ENCODE measurements around the gene KCNMA1. TPM values are rescaled to one million over a fixed set of nuclear protein-coding genes. Genes with fewer than 3 reads are reported as not detected.

The KCNMA1 gene
- total RNA-seq, 1 donor from 2014 or later = 41.3 TPM

GRCh38 chr10:77146712-77147336 is 490.8 kb downstream of the KCNMA1 start:
- intact Hi-C loops (cut with DNase I) = no loop called here
- Histone ChIP-seq H3K27ac (no peak overlapping the region), H3K9me3 (no peaks in the 10 kb centered on the region), H3K4me1 (no peaks in the 10 kb centered on the region), H3K4me3 (no peak overlapping the region), H3K36me3 (no peaks in the 10 kb centered on the region), H3K27me3 (ENCODE audit: low read depth) (no peaks in the 10 kb centered on the region)
- DNase-seq (no peak), ATAC-seq (no peak)
- no peak for TF ChIP-seq CTCF (IDR thresholded peaks at IDR 0.05)

GRCh38 chr10:77144656-77145055 is 493.0 kb downstream of the KCNMA1 start:
- Histone ChIP-seq H3K9me3 (no peaks in the 10 kb centered on the region), H3K4me1 (no peaks in the 10 kb centered on the region), H3K4me3 (no peak overlapping the region), H3K27ac (no peak overlapping the region), H3K36me3 (no peaks in the 10 kb centered on the region), H3K27me3 (ENCODE audit: low read depth) (no peaks in the 10 kb centered on the region)
- DNase-seq = no peak
- no peak for TF ChIP-seq CTCF (IDR thresholded peaks at IDR 0.05)
- no peak for ATAC-seq
- intact Hi-C loops (cut with DNase I) = no loop called here

GRCh38 chr10:77139252-77140160 is 498.1 kb downstream of the KCNMA1 start:
- DNase-seq (no peak), ATAC-seq (no peak)
- no peaks in the 10 kb centered on the region for H3K4me1 ChIP-seq
- H3K9me3 ChIP-seq = no peaks in the 10 kb centered on the region
- H3K27ac ChIP-seq = no peak overlapping the region
- TF ChIP-seq CTCF (IDR thresholded peaks at IDR 0.05) = no peak
- H3K36me3 ChIP-seq = no peaks in the 10 kb centered on the region
- intact Hi-C loops (cut with DNase I) = no loop called here
- H3K27me3 ChIP-seq (ENCODE audit: low read depth) = no peaks in the 10 kb centered on the region
- H3K4me3 ChIP-seq = no peak overlapping the region

GRCh38 chr10:77138541-77138940 is 499.1 kb downstream of the KCNMA1 start:
- Histone ChIP-seq H3K4me3 (no peak overlapping the region), H3K27ac (no peak overlapping the region), H3K9me3 (no peaks in the 10 kb centered on the region), H3K4me1 (no peaks in the 10 kb centered on the region), H3K36me3 (no peaks in the 10 kb centered on the region), H3K27me3 (ENCODE audit: low read depth) (no peaks in the 10 kb centered on the region)
- no peak for TF ChIP-seq CTCF (IDR thresholded peaks at IDR 0.05)
- DNase-seq (no peak), ATAC-seq (no peak)
- intact Hi-C loops (cut with DNase I) = no loop called here

- Histone ChIP-seq H3K36me3 (no peaks in the 10 kb centered on the region), H3K27me3 (ENCODE audit: low read depth) (no peaks in the 10 kb centered on the region), H3K4me3 (no peak overlapping the region), H3K9me3 (no peaks in the 10 kb centered on the region), H3K27ac (no peak overlapping the region), H3K4me1 (no peaks in the 10 kb centered on the region)
- TF ChIP-seq CTCF (IDR thresholded peaks at IDR 0.05) = no peak
- intact Hi-C loops (cut with DNase I) = no loop called here
- DNase-seq (no peak), ATAC-seq (no peak)
Observed at GRCh38 chr10:77135555-77135954, 502.1 kb downstream of the KCNMA1 start.
